Raji (cell line): ENCODE results near the gene SUN2.

ENCODE experiments used
- POLR2A ChIP-seq: IDR thresholded peaks from 2 replicates; pipeline ENCODE4 v1.6.1; 2011; ENCODE audit warnings: low read depth, low read length, control low read depth; ENCODE audit not compliant: insufficient read depth

The SUN2 gene

GRCh38 chr22:38689651-38690050, 66.1 kb downstream of the SUN2 start:
- no peak for TF ChIP-seq POLR2A

GRCh38 chr22:38685761-38686160, 70.0 kb downstream of the SUN2 start:
- TF ChIP-seq POLR2A = peak; percentile 4; the same call in 1 of the 2 replicates

GRCh38 chr22:38684895-38685294, 70.9 kb downstream of the SUN2 start:
- no peak for TF ChIP-seq POLR2A
